H1 (cell line): ENCODE data around the gene B4GAT1. TPM values are rescaled to one million over a fixed set of nuclear protein-coding genes. Genes with fewer than 3 reads are reported as not detected.

Experiments used
- CTCF ChIA-PET: fragments of 300-600 bp; sonication (Branson Sonifier 250); formaldehyde crosslinking; loops from one replicate; lab custom pipeline; 2021; ENCODE audit not compliant: partially characterized antibody; lab: Charles Lee
- POLR2A ChIA-PET: fragments of 300-600 bp; sonication (Branson Sonifier 250); formaldehyde crosslinking; loops from one replicate; lab custom pipeline; 2021; ENCODE audit warnings: inconsistent platforms; ENCODE audit not compliant: partially characterized antibody; lab: Charles Lee
- DNase-seq, 2 experiments: peaks; one replicate each; pipeline versions ENCODE4 v3.0.0 to v3.0.0-alpha.2; 2010 to 2022; ENCODE audit warnings: low spot score in 2 of 2, low read depth in 1 of 2, mixed read lengths in 1 of 2
- FAIRE-seq: peaks from 2 replicates; lab custom pipeline; 2011; peaks lifted over from hg19 to GRCh38; lab: Jason Lieb, UNC
- H2AFZ ChIP-seq: 2 replicates; pipeline ENCODE4 v1.8.1; 2012; ENCODE audit warnings: low read length, inconsistent platforms
- H2AK5ac ChIP-seq: 2 replicates; pipeline ENCODE4 v1.6.1; 2013; ENCODE audit warnings: low read depth, low read length
- H2BK120ac ChIP-seq: replicated peaks from 2 replicates; pipeline ENCODE3; 2013; ENCODE audit warnings: low read depth, low read length, inconsistent platforms
- H2BK12ac ChIP-seq: 2 replicates; pipeline ENCODE4 v1.6.1; 2013; ENCODE audit warnings: low read depth, low read length
- H2BK15ac ChIP-seq: 2 replicates; pipeline ENCODE4 v1.6.1; 2013; ENCODE audit warnings: low read length
- H2BK20ac ChIP-seq: 2 replicates; pipeline ENCODE4 v1.6.1; 2013; ENCODE audit warnings: low read length
- H2BK5ac ChIP-seq: 2 replicates; pipeline ENCODE4 v1.6.1; 2013; ENCODE audit warnings: low read depth, low read length
- H3K14ac ChIP-seq: 2 replicates; pipeline ENCODE4 v1.6.1; 2013; ENCODE audit warnings: inconsistent platforms; ENCODE audit not compliant: insufficient read length
- H3K18ac ChIP-seq: 2 replicates; pipeline ENCODE4 v1.6.1; 2013; ENCODE audit warnings: low read length; ENCODE audit errors: extremely low read depth
- H3K23ac ChIP-seq: 2 replicates; pipeline ENCODE4 v1.6.1; 2013; ENCODE audit warnings: inconsistent platforms; ENCODE audit not compliant: insufficient read length
- H3K23me2 ChIP-seq: 2 replicates; pipeline ENCODE4 v1.6.1; 2013; ENCODE audit warnings: low read depth, low read length
- H3K27ac ChIP-seq: 2 replicates; pipeline ENCODE4 v1.6.1; 2011; ENCODE audit warnings: low read depth, low read length, inconsistent platforms
- H3K27me3 ChIP-seq, 4 experiments: replicated peaks in 1 of 4; 1 replicate in 1 of 4; 2 replicates in 3 of 4; pipeline versions ENCODE4 v1.6.1 to v1.8.1; 2011 to 2013; ENCODE audit warnings: low read length in 3 of 4, mild to moderate bottlenecking in 3 of 4, inconsistent platforms in 2 of 4, mixed read lengths in 2 of 4, moderate library complexity in 1 of 4; ENCODE audit not compliant: control insufficient read depth in 3 of 4, insufficient read depth in 3 of 4; ENCODE audit errors: extremely low read depth in 1 of 4
- H3K36me3 ChIP-seq, 4 experiments: 2 replicates each; pipeline versions ENCODE4 v1.6.1 to v1.8.1; 2011 to 2013; ENCODE audit warnings: mild to moderate bottlenecking in 4 of 4, low read length in 3 of 4, moderate library complexity in 2 of 4, control low read depth in 1 of 4, inconsistent platforms in 1 of 4; ENCODE audit not compliant: insufficient read depth in 4 of 4, control insufficient read depth in 2 of 4
- H3K4ac ChIP-seq: replicated peaks from 2 replicates; pipeline ENCODE3; 2013; ENCODE audit warnings: low read length, low read depth, mixed read lengths, inconsistent platforms; ENCODE audit not compliant: insufficient read length
- H3K4me1 ChIP-seq, 4 experiments: replicated peaks in 1 of 4; 1 replicate in 1 of 4; 2 replicates in 3 of 4; pipeline versions ENCODE4 v1.6.1 to v1.8.1; 2011 to 2013; ENCODE audit warnings: low read length in 3 of 4, inconsistent platforms in 2 of 4, mixed read lengths in 1 of 4; ENCODE audit not compliant: insufficient read depth in 4 of 4, control insufficient read depth in 3 of 4
- H3K4me2 ChIP-seq, 2 experiments: 2 replicates each; pipeline versions ENCODE4 v1.6.1 to v1.8.1; 2011 to 2013; ENCODE audit warnings: low read depth in 2 of 2, low read length in 2 of 2, control low read depth in 1 of 2, inconsistent platforms in 1 of 2, mild to moderate bottlenecking in 1 of 2; ENCODE audit not compliant: insufficient read depth in 1 of 2
- H3K4me3 ChIP-seq, 4 experiments: fragments of 200-600, 300-600 bp in 1 of 4; sonication (generic), shearing (Covaris generic), sonication (Bioruptor Twin) in 1 of 4; 2 replicates each; pipeline versions ENCODE4 v1.5.1 to v1.8.1; 2011 to 2016; ENCODE audit warnings: low read length in 4 of 4, low read depth in 3 of 4, control low read depth in 2 of 4, inconsistent platforms in 2 of 4, mild to moderate bottlenecking in 2 of 4, mixed read lengths in 1 of 4, moderate library complexity in 1 of 4; ENCODE audit not compliant: insufficient read depth in 2 of 4; ENCODE audit errors: extremely low read depth in 1 of 4
- H3K56ac ChIP-seq: replicated peaks from 2 replicates; pipeline ENCODE3; 2013; ENCODE audit warnings: low read depth, mild to moderate bottlenecking, mixed read lengths, low read length, inconsistent platforms; ENCODE audit not compliant: insufficient read length
- H3K79me1 ChIP-seq: 2 replicates; pipeline ENCODE4 v1.6.1; 2013; ENCODE audit warnings: low read depth, low read length, control low read depth
- H3K79me2 ChIP-seq, 2 experiments: 2 replicates each; pipeline versions ENCODE4 v1.6.1 to v1.8.1; 2012 to 2013; ENCODE audit warnings: low read length in 2 of 2, mild to moderate bottlenecking in 2 of 2, inconsistent platforms in 1 of 2; ENCODE audit not compliant: insufficient read depth in 2 of 2, control insufficient read depth in 1 of 2
- H3K9ac ChIP-seq, 4 experiments: replicated peaks in 1 of 4; 1 replicate in 1 of 4; 2 replicates in 3 of 4; pipeline versions ENCODE4 v1.6.1 to v1.8.1; 2011 to 2013; ENCODE audit warnings: low read depth in 3 of 4, low read length in 3 of 4, control low read depth in 2 of 4, mild to moderate bottlenecking in 2 of 4, moderate library complexity in 2 of 4, inconsistent platforms in 1 of 4; ENCODE audit errors: extremely low read depth in 1 of 4
- H3K9me3 ChIP-seq, 2 experiments: 2 replicates each; pipeline versions ENCODE4 v1.6.1 to v1.8.1; 2012 to 2013; ENCODE audit warnings: mild to moderate bottlenecking in 2 of 2, moderate library complexity in 2 of 2, control low read depth in 1 of 2, inconsistent platforms in 1 of 2, low read depth in 1 of 2, low read length in 1 of 2, mixed read lengths in 1 of 2; ENCODE audit not compliant: insufficient read depth in 2 of 2
- H4K20me1 ChIP-seq, 2 experiments: replicated peaks in 1 of 2; 2 replicates each; pipeline versions ENCODE3 to v1.8.1; 2011 to 2013; ENCODE audit warnings: inconsistent platforms in 2 of 2, low read length in 2 of 2, mild to moderate bottlenecking in 1 of 2; ENCODE audit not compliant: insufficient read depth in 2 of 2, control insufficient read depth in 1 of 2
- H4K5ac ChIP-seq: 2 replicates; pipeline ENCODE4 v1.6.1; 2013; ENCODE audit warnings: low read length, low read depth, mixed read lengths, inconsistent platforms; ENCODE audit not compliant: insufficient read length
- H4K8ac ChIP-seq: 2 replicates; pipeline ENCODE4 v1.8.0; 2013; ENCODE audit warnings: mild to moderate bottlenecking, moderate library complexity, low read length, inconsistent platforms; ENCODE audit not compliant: insufficient read depth; ENCODE audit errors: extremely low read depth
- H4K91ac ChIP-seq: replicated peaks from 2 replicates; pipeline ENCODE3; 2013; ENCODE audit warnings: low read length, mixed read lengths, inconsistent platforms; ENCODE audit not compliant: insufficient read length
- WGBS, 2 experiments: shearing (Covaris generic) in 1 of 2; methylation state at CpG; one replicate each; pipeline versions ENCODE4 v1.1.6 to v1.1.7; 2013 to 2015; ENCODE audit warnings: low lambda C conversion rate in 2 of 2, mixed read lengths in 2 of 2, inconsistent platforms in 1 of 2, low coverage in 1 of 2, missing lambda C conversion rate in 1 of 2; ENCODE audit not compliant: insufficient replicate concordance in 2 of 2, insufficient coverage in 1 of 2, insufficient read length in 1 of 2; ENCODE audit errors: extremely low coverage in 1 of 2, missing lambda C conversion rate in 1 of 2; 5-methylcytosine and 5-hydroxymethylcytosine counted together
- polyA plus RNA-seq, 7 experiments: library from polyadenylated mRNA; depleted of rRNA in 3 of 7; stranded (reverse) in 5 of 7; unstranded in 2 of 7; fragments of >200 nt in 5 of 7; fragments of 200-250 nt in 2 of 7; gene quantifications; 1 replicate in 5 of 7; 2 replicates in 1 of 7; 4 replicates in 1 of 7; pipeline versions ENCODE4 v1.2.1 to v1.2.3, GENCODE V29; 2011 to 2013; ENCODE audit warnings: missing spikeins in 2 of 7, mixed read lengths in 2 of 7
- total RNA-seq: library from RNA; stranded (reverse); fragmentation: NEBNext Ultra II Directional; extraction: Animal tissue kit (Norgen Biotek cat#: 25700); gene quantifications from 2 replicates; pipeline ENCODE4 v1.2.1, GENCODE V29; 2021
- TF ChIP-seq, protein P1 (sequence below): IDR thresholded peaks from 2 replicates; pipeline ENCODE4 v1.6.1; 2011; ENCODE audit warnings: low read depth, mild to moderate bottlenecking, low read length; ENCODE audit not compliant: insufficient read depth

B4GAT1 gene
- total and polyA plus RNA-seq, 2 of the 8 experiments (the other 6 are each of a cell fraction or from before 2014, with no cell fraction given) = 22.2 to 27.8 TPM

DNA sequence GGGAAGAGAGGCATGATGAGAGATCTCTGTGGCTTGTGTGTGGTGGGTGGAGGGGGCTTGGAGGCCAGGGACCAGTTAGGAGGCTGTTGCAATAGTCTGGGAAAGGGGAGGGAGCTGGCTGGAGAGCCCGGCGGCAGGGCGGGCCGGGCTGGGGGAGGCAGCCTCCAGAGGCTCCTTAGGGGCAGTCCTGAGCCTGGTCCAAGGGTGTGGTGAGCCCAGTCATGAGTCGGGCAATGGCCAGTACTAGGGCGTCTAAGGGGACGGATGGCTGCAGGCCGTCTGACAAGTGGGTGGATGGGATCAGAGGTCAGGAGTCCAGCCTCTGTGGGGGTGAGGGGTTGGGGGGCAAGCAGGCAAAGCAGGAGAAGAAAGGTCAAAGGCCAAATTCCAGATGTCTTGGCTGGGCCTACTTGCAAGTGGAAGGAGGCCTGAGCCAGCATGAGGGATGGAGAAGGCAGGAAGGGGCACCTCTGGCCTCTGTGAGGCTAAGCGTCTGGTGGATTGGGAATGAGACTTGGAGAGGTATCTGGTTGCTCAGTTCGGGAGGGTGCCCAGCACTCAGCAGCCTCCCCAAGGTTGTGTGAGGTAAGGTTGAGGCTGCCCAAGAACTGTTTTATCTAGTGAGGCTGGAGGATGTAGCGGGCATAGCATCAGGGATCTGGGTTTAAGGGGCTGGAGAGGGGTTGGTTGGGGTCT lies 24.5 kb downstream of the B4GAT1 start:
- DNase-seq = no peak
- peaks cover 4 to 16% (median 11%) of the 10 kb centered on the region in 4 experiments for H3K4me1 ChIP-seq
- no peak overlapping the region for H4K8ac ChIP-seq
- H3K23ac ChIP-seq = no peak overlapping the region
- H3K27me3 ChIP-seq = peaks cover 0 to 8% (median 5%) of the 10 kb centered on the region in 4 experiments; a peak in 3 of 7 replicates
- H3K18ac ChIP-seq = no peak overlapping the region
- H4K20me1 ChIP-seq = no peaks in the 10 kb centered on the region
- H3K23me2 ChIP-seq = peaks cover 3% of the 10 kb centered on the region; the same call in 1 of the 2 replicates
- H2BK12ac ChIP-seq = peak overlapping the region; percentile 17; the same call in 1 of the 2 replicates
- no peak overlapping the region for H4K91ac ChIP-seq
- H3K4me2 ChIP-seq = no peak overlapping the region
- 92% methylated on average over 11 of the region's 11 CpGs; no CpG with 5 or more reads in 1 of the 2 experiments for WGBS, 2 experiments
- H3K9ac ChIP-seq = no peak overlapping the region
- H3K79me1 ChIP-seq = no peaks in the 10 kb centered on the region
- no peak overlapping the region for H3K14ac ChIP-seq
- H2AFZ ChIP-seq = no peak overlapping the region
- H2BK15ac ChIP-seq = no peak overlapping the region
- no peaks in the 10 kb centered on the region for H3K79me2 ChIP-seq
- no peak overlapping the region for H3K56ac ChIP-seq
- no peak overlapping the region for H3K27ac ChIP-seq
- H4K5ac ChIP-seq = no peak overlapping the region
- TF ChIP-seq, protein P1, sequence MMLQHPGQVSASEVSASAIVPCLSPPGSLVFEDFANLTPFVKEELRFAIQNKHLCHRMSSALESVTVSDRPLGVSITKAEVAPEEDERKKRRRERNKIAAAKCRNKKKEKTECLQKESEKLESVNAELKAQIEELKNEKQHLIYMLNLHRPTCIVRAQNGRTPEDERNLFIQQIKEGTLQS = no peak
- H2BK120ac ChIP-seq = no peak overlapping the region
- H3K9me3 ChIP-seq = no peaks in the 10 kb centered on the region
- H3K4me3 ChIP-seq = no peak overlapping the region
- H2AK5ac ChIP-seq = no peak overlapping the region
- CTCF ChIA-PET = interaction anchor here (1.2 to 2.0 kb wide), 15 partner anchors 10 to 101 kb away, joined by 3 to 48 read pairs (median 6); partner anchors contain the start of genes RIN1, TMEM151A and YIF1A
- no peak for FAIRE-seq
- H2BK5ac ChIP-seq = no peak overlapping the region
- no peaks in the 10 kb centered on the region for H3K36me3 ChIP-seq
- H3K4ac ChIP-seq = no peak overlapping the region
- no peak overlapping the region for H2BK20ac ChIP-seq
- POLR2A ChIA-PET = interaction anchor here (1.0 to 1.5 kb wide), 4 partner anchors 10 to 40 kb away, joined by 3 to 7 read pairs (median 4); partner anchors contain the start of genes BRMS1 and RIN1
